ENCODE results near the gene DNPEP.
"Not testable (repeated sequence)": the region's sequence is repeated elsewhere in the genome, so short reads cannot be mapped to it uniquely, and the experiment has no call there.

The DNPEP gene

DNA sequence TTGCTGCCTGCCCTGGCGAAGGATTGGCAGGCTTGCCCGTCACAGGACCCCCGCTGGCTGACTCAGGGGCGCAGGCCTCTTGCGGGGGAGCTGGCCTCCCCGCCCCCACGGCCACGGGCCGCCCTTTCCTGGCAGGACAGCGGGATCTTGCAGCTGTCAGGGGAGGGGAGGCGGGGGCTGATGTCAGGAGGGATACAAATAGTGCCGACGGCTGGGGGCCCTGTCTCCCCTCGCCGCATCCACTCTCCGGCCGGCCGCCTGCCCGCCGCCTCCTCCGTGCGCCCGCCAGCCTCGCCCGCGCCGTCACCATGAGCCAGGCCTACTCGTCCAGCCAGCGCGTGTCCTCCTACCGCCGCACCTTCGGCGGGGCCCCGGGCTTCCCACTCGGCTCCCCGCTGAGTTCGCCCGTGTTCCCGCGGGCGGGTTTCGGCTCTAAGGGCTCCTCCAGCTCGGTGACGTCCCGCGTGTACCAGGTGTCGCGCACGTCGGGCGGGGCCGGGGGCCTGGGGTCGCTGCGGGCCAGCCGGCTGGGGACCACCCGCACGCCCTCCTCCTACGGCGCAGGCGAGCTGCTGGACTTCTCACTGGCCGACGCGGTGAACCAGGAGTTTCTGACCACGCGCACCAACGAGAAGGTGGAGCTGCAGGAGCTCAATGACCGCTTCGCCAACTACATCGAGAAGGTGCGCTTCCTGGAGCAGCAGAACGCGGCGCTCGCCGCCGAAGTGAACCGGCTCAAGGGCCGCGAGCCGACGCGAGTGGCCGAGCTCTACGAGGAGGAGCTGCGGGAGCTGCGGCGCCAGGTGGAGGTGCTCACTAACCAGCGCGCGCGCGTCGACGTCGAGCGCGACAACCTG is 30.7 kb upstream of the DNPEP start, which contains the start of gene DES:
TSS of gene DES (plus strand) at position 223 of the 857 bp plus-strand sequence. CDS start at position 309, 86 bp downstream.
- DNase-seq: no peak

DNA sequence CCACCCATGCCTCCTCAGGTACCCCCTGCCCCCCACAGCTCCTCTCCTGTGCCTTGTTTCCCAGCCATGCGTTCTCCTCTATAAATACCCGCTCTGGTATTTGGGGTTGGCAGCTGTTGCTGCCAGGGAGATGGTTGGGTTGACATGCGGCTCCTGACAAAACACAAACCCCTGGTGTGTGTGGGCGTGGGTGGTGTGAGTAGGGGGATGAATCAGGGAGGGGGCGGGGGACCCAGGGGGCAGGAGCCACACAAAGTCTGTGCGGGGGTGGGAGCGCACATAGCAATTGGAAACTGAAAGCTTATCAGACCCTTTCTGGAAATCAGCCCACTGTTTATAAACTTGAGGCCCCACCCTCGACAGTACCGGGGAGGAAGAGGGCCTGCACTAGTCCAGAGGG is 29.7 kb upstream of the DNPEP start:
- DNase-seq: no peak

DNA sequence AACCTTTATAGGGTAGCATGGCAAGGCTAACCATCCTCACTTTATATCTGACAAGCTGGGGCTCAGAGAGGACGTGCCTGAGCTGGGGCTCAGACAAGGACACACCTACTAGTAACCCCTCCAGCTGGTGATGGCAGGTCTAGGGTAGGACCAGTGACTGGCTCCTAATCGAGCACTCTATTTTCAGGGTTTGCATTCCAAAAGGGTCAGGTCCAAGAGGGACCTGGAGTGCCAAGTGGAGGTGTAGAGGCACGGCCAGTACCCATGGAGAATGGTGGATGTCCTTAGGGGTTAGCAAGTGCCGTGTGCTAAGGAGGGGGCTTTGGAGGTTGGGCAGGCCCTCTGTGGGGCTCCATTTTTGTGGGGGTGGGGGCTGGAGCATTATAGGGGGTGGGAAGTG is 29.2 kb upstream of the DNPEP start:
- no peak for DNase-seq

DNA sequence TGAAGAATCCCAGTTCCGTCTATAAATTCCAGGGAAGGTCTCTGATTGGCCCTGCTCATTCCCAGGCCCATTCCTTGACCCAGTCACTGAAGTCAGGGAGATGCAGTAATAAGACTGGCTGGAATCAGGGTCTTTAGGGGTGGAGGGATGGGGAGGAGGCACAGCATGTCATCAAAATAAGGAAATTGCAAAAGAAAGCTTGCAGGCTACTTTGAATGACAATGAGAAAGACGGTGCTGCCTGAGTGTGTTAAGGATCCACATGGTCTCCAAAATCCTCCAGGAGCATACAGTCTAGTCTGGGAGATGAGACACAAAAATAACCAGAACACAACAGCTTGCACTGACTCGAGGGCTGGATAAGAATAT is 28.5 kb upstream of the DNPEP start:
- no peak for DNase-seq

DNA sequence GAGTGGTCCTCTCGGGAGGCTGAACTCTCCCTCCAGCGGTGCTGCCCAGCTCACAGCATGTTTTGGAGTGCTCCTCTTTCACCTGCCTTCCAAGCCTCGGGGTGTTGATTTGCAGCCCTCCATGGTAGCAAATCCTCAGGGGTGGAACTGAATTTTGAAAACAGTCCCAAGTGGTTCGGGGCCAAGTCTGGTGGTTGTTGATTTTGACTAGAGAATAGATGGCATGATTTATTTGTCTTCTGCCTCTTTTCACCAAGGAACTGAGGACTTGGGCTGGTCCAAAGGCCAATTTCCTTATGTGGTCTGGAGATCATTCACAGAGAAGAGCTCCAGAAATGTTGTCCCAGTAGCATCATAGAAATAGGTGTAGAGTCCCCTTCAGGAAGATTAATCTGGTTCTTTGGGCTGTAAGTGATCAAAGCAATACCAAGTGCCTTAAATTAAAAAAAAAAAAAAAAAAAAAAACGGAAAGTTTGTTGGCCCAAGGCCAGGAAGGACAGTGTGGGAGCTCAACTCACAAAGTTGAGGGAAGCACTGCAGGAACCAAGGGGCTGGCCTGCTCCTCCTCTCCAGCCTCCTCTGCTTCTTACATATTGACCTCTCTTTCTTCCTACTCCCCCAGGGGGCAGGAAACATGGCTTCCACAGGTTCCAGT is 28.0 kb upstream of the DNPEP start:
- DNase-seq: no peak

DNA sequence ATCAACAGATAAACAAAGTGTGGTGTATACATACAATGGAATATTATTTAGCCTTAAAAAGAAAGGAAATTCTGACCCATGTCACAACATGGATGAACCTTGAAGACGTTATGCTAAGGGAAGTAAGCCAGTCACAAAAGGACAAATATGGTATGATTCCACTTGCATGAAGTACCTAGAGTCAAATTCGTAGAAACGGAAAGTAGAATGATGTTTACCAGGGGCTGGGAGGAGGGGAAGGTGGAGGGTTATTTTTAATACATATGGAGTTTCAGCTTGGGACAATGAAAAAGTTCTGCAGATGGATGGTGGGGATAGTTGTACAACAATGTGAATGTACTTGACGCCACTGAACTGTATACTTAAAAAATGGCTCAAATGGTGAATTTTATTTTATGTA is 27.1 kb upstream of the DNPEP start:
- no peak for DNase-seq

DNA sequence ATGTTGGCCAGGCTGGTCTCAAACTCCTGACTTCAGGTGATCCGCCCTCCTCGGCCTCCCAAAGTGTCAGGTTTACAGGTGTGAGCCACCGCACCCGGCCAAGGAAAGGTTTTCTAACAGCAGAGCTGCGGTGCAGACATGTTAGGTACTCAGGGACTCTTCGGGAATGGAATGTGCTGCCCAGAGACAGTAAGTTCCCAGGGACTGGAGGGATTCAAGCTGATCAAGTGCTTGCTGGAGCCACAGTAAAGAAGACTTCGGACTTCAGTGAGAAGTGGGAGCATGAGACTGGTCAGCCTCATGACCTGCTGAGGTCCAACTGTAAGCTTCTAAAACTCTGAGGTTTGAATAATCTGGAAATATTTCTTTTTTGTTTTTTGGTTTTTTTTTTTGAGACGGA is 22.7 kb upstream of the DNPEP start:
- no peak for DNase-seq

DNA sequence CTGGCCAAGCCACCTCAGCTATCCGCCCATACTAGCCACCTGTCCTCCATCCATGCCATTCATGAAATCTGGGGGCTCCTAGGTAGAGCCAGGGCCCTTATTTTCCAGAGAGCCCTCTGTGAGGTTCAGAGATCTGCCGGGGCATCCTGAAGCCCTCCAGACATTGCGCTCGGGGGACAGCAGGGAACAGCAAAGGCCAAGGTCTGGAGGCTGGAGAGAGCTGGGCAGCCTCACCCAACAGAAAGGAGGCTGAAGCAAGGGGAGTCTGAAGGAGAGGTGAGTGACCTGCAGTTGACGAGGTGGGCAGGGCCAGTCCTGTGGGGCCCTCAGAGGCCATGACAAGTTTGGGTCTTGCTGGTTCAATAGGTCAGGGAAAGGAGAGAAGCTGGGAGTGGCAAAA is 21.9 kb upstream of the DNPEP start:
- DNase-seq: no peak

DNA sequence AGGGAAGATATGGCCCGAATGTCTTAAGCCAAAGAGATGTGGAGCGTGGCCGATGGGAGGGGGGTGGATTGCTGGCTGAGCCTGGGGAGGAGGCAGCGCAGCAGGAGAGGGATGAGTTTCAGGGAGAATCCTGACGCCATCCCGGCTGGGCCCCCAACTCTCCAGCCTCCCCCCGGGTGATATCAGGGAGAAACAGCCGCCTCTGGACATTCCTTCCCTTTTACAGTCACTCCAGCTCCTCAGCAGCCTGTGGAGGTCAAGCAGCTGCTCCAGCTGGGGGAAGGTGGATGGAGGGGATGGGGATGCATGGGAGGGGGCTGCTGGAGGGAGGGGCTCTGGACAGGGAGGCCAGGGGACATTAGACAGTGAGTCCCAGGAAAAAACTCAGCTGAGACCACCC is 20.9 kb upstream of the DNPEP start:
- DNase-seq: no peak

DNA sequence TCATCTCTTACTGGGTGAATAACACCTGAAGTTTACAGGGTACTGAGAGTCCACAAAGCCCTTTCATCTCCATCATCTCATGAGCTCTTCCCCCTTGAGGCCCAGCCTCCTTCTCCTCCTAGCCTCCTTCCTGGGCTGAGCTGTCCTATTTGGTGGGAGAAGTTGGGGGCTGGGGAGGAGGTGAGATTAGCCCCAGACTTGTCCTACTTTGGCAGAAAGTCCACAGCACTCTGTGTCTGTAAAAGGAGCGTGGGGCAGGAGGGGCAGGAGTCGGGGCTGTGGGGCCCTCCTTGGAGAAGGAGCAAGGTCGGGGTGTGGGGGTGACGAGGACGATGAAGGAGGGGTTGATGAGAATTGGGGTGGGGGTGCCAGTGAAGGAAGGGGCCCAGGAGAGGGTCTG is 20.5 kb upstream of the DNPEP start:
- no peak for DNase-seq

DNA sequence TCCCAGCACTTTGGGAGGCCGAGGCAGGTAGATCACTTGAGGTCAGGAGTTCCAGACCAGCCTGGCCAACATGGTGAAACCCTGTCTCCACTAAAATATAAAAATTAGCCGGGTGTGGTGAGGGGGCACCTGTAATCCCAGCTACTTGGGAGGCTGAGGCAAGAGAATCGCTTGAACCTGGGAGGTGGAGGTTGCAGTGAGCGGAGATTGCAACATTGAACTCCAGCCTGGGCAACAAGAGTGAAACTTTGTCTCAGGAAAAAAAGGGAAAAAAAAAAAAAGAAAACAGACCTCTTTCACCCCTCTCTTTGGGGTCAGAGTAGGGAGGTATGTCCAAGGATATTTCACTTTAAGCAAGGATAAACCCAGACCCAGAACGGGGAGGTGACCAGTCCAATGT is 19.6 kb upstream of the DNPEP start:
- not testable (repeated sequence) for DNase-seq

DNA sequence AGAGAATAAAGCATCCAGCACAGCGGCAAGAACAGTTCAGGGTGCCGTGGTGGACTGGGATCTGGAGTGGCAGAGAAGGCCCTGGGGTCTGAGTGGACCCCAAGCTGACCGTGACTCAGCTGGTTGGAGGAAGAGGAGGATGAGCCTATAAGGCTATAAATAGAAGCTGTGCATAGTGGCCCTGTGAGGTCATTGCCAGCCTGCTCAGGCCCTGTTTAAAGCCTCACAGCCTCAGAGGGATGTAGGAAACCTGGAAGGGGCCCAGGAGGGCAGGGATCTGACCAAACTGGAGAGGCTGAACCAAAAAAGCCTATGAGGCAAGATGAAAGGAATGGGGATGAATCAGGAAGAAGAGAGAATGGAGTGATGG is 19.1 kb upstream of the DNPEP start:
- no peak for DNase-seq

DNA sequence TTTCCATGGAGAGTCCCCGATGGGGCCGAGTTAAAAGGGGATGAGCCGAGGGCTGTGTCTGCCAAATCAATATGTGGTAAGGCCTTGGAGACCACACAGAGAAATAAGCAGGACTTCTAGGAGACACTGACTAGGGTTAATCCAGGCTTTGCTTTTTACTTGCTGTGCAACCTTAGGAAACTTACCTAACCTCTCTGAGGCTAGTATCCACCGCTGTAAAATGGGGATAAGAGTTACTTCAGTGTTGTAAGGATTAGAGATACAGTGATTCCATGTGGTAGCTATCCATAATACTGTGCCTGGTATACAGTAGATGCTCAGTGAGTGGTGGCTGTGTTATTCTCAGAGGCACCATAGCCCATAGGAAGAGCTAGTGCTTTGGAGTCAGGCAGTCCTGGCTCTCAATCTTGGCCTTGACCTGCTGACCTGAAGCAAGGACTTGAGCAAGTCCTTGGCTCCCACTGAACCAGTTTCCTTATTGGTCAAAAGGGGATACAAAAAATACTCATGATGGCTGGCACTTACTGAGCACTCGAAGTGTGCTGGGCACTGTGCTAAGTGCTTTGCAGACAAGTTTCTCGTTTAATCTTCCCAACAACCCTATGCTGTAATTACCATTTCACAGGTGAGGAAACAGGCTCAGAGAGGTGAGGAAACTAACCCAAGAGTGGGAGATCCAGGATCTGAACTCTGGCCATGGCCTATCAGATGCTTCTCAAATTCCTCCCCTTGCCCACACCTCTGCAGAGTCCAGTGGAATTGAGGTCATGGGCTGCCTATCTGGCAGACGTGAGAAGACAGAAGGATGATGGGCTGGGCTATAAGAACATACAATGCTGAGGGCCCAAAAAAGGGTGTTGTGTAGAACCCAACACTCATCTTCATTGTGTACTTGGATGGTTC is 18.5 kb upstream of the DNPEP start:
- no peak for DNase-seq

DNA sequence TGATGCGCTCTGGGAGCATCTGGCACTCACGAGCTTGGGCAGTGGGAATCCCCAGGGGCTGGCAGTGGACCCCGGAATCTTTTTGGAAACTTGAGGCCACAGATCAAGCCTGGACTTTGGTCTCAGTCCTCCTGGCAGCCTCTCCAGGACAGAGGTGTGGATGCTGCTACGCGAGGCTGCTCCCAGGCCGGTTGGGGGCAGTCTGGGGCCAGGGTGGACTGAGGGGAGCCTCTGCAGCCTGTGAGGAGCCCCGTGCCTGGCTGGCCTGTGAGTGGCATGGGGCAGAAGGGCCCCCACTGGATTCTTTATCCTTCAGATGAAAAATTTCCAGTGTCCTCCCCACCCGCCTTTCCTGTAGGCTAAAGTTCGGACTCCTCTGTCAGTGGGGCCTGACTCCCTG is 17.7 kb upstream of the DNPEP start:
- no peak for DNase-seq

DNA sequence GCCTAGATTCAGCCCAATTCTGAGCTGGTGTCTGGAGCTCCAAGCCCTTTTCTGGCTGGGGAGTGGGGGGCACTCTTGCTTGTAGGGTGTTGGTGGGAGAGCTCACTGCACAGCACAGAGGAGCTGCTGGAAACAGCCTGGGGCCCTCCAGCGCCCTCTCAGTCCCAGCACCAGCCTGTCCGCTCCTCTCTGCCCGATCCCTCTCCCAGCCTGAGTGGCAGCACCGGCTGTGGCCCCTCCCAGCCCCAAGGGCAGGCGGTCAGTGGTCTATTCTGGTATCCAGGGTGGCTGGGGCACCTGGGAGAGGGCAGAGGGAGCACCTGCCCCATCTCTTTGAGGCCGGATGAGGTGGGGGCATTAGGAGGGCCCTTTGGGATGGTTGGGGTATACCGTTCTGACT is 17.2 kb upstream of the DNPEP start:
- DNase-seq: no peak

DNA sequence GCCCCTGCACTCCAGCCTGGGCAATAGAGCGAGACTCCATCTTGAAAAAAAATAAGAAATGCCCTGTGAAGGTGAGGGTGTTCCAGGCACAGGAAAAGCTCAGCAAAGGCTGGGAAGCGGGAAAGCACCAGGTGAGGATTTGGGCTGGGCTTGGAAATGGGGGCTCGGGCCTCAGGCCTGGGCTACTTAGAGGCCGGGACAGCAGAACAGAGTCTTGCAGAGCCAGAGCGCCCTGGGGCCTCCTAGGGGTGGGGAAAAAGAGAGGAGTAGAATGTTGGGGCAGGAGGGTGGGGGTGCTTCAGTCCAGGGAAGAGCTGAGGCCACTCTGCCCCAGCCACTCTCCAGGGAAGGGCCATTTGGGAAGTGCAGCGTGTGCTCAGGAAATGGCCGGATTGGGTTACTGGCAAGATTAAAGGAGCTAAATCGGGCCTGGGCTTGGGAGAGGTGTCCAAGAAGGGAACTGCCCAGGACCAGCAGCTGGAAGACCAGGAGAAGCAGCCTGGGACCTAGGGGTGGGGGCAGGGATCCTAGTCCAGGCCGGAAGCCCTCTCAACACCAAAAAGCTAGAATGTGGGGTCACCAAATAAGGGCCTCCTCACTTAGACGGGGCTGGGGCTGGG is 16.7 kb upstream of the DNPEP start:
- DNase-seq: no peak

DNA sequence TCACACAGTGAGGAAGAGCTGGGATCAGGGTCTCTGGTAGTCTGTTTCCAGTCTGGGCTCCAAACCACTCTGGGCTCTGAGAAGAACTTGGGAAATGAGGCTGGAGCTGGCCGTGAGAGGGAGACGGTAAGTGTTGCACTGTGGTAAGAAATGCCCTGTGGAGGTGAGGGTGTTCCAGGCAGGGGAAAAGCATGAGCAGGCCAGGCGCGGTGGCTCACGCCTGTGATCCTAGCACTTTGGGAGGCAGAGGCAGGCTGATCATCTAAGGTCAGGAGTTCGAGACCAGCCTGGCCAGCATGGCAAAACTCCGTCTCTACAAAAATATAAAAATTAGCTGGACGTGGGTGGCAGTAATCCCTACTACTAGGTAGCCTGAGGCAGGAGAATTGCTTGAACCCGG is 16.1 kb upstream of the DNPEP start:
- no peak for DNase-seq

DNA sequence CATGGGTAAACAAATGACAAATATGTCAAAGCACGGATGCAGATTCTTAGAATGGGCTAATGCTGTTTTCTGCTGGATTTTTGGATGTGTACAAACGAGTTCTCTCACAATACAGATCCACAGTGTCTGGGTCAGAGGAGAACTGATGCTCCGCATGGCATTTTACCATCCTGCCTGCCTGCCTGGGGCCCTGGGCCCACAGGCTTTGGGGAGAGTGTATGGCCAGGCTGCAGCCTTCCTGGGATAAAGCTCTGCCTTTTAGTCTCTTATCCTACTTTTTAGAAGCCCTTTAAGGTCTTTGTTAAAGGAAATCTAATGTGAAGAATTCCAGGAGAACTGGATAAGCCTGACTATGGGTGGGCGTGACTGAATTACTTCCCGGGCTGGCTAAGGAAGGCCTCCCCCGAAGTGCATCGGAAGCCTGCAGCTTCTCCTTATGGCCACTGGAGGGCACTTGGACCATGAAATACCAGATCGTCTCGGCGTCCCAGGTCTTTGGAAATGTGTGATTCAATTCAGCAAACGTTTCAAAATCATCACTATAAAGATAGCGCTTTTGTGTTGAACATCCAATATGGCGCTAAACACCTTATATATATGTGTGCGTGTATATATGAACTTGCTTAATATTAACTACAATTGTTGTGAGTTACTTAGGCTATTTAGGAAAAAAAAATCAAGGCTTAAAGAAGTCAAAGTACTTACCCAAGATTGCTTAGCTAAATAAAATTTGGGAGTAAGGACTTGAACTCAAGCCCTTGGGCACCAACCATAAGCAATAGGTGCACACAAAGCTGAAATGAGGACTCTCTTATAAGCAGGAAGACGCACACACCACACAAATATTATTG is 15.2 kb upstream of the DNPEP start:
- peak; percentile 90 for DNase-seq

DNA sequence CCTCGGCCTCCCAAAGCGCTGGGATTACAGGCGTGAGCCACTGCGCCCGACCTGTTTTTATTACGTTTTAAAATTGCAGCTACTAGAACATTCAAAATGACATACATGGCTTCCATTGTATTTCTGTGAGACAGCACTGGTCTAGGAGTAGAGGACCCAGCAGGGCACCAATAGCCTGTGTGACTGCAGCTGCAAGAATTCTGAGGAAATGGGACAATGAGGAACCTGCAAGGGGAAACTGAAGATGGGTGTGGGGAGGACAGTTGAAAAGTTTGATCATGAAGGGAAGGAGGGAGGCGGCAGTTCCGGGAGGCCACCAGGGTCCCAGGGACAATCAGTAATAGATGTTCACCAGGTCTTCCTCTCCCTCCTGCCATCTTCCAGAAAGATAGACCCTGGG is 13.9 kb upstream of the DNPEP start:
- no peak for DNase-seq

DNA sequence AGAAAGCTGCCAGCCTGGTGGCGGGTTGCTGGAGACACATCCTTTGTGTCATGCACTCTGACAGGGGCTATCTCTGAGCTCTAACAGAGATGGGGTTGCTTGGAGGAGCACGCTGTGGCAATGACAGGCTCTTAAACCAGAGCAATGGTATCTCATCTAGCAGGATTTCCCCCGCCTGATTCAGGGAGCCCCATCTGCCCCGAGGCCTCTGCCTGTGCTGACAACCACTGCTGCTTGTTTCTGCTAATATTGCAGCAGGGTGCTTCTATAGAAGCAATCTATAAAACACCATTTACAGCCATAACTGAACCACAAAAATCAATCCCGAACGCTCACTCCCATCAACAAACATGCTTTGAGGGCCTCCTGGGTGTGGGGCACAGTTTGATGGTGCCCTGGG is 12.8 kb upstream of the DNPEP start:
- DNase-seq: no peak

DNA sequence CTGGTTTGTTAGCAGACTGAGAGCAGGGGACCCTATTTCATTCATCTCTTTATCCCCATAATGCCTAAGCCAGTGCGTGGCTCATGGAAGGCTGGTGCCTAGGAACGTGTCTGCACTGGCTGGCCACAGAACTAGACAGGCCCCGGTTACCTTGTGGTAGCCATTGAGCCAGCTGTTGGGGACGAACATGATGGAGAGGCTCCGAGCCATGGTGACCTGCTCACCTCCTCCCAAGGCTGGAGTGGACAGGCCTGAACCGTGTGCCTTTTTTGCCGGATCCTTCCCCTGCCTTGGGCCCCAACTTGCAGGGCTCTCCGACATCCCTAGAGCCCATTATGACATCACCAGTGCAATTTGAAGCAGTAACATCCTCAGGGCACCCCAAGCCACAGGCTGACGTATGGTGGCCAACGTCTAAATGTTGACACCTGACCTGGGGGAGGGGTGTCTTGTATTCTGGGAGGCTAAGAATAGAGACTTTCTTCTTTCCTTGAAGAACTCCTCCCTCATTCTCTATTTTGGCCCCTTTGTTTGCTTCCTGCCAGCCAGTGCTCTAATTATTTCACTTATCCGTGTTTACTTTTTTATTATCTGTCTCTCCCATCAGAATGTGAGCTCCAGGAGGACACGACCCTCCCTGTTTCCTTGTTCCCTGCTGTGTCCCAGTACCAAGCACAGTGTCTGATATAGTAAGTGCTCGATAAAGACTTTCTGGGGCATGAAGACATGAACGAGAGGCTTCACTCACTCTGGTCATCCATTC is 12.2 kb upstream of the DNPEP start:
- DNase-seq: no peak
